H54 (cell line): ENCODE measurements around the gene ZNRF1.

Source experiments
- DNase-seq: peaks from one replicate; pipeline ENCODE4 v3.0.0; 2011; ENCODE audit warnings: low spot score, mixed read lengths; ENCODE audit not compliant: insufficient read length
- FAIRE-seq: peaks from 3 replicates; lab custom pipeline; 2011; peaks lifted over from hg19 to GRCh38; lab: Jason Lieb, UNC
- POLR2A ChIP-seq: IDR thresholded peaks from 2 replicates; pipeline ENCODE4 v1.6.1; 2011; ENCODE audit warnings: low read depth, mild to moderate bottlenecking, low read length

ZNRF1 gene

GRCh38 chr16:75048054-75048453 is 49.2 kb downstream of the ZNRF1 start:
- no peak for TF ChIP-seq POLR2A
- no peak for FAIRE-seq
- no peak for DNase-seq

- DNase-seq, result no peak
- TF ChIP-seq POLR2A, result no peak
- no peak for FAIRE-seq
Measured at GRCh38 chr16:75048530-75048929, 49.7 kb downstream of the ZNRF1 start.

DNA sequence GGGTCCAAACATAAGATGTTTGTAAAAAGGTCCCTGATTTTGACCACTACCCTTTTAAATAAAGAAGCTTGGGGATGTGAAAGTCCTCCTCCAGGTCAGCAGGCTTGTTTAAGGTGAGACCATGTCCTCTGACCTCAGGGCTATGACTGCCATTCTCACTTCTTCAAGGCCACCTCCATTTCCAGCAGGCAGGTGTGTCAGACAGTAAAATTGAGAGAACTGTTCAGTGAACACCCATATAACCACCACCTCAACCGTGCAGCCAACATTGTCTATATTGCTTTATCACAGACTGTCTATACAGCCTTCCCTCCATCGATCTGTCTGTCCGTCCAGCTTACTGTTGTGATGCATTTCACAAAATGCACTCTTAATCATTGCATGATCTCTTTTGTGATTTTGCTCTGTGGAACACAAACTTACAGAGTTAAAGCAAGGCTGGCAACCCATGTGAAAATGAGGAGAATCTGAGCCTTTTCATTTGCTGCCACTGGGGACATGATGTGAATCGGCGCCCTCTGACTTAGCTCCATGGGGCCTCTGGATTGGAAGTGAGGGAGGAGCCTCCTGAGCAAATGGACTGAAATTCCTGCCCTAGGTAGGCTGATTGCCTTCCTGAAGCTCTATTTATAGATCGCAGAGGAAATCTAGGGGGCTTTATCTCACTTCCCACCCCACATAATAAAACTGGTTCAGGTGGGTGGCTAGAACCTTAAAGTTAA is 53.8 kb downstream of the ZNRF1 start:
- no peak for FAIRE-seq
- DNase-seq, result no peak
- no peak for TF ChIP-seq POLR2A

GRCh38 chr16:75053791-75054555 is 55.1 kb downstream of the ZNRF1 start:
- no peak for FAIRE-seq
- TF ChIP-seq POLR2A, result no peak
- no peak for DNase-seq

GRCh38 chr16:75054556-75054947 is 55.7 kb downstream of the ZNRF1 start:
- no peak for TF ChIP-seq POLR2A
- no peak for FAIRE-seq
- no peak for DNase-seq

GRCh38 chr16:75058806-75059205 is 60.0 kb downstream of the ZNRF1 start:
- FAIRE-seq (no peak), DNase-seq (no peak)
- TF ChIP-seq POLR2A, result no peak

DNA sequence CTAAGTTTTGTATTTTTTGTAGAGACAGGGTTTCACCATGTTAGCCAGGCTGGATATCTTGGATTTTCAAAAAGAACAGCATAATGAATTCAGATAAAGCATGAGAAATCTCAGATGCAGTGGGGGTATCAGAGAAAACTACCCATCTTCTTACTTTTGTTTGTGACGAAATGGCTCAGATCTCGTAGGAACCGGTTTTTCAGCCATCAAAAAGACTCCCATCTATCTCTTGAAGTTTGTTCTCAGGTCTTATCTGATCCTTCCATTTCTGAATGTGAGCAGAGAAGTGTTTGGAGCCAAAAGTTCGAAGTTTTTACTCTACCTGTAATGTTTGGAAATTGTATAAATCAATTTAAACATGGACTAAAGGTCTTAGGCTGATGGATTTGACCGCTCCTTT is 60.6 kb downstream of the ZNRF1 start:
- no peak for TF ChIP-seq POLR2A
- FAIRE-seq, result no peak
- DNase-seq, result no peak

DNA sequence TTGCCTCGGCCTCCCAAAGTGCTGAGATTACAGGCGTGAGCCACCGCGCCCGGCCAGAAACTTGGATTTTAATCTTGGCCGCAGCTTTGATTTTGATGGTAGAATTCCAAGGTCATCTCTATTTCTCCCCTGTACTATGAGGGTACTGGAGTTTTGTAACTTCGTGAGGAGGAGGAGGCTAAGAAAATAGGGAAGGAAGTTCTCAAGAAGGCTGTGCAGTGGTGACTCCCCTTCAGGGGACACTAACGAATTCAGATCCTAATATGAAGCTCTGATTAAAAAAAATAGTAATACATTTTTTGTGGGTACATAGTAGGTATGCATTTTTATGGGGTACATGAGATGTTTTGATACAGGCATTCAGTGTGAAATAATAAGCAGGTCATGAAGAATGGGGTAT is 61.9 kb downstream of the ZNRF1 start:
- TF ChIP-seq POLR2A, result no peak
- FAIRE-seq (no peak), DNase-seq (no peak)

GRCh38 chr16:75061669-75062068 is 62.8 kb downstream of the ZNRF1 start:
- TF ChIP-seq POLR2A, result no peak
- DNase-seq, result no peak
- FAIRE-seq, result no peak

DNA sequence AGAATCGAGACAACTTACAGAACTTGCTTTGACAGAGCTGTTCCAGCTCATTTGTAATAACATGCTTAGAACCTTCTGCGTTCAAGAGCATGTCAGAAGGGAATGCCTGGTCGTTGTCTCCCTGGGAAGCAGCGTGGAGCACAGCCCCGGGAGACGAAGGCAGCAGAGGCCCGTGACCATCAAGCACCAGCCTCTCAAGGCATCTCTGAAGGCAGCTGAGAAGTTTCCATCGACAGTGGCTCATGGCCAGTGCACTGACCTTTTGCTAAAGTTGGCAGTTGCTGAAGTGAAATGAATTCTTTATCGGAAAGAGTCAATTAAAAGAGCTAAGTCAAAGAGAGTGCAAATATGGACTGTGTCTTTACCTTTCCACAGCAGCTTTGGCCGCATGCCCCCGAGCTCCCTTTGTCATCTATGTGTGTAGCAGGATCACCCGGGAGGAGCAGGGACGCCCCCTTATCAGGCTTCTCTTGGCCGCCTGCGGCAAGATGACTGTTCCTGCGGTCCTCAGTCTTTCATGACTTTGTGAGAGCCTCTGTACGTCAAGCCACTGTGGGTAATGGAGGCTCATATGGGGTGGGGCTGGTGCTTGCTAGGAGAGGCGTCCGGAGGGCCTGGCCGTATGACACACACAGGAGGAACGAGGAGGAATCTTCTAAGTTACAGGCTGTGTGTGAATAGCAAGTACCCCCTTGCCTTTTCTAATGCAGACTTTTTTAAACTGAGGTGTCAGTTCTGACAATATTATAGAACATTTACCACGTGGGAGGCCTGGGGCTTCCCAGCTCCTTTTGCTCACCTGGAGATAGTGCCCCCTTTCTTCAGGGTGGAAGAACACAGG is 63.5 kb downstream of the ZNRF1 start:
- DNase-seq (no peak), FAIRE-seq (no peak)
- no peak for TF ChIP-seq POLR2A

DNA sequence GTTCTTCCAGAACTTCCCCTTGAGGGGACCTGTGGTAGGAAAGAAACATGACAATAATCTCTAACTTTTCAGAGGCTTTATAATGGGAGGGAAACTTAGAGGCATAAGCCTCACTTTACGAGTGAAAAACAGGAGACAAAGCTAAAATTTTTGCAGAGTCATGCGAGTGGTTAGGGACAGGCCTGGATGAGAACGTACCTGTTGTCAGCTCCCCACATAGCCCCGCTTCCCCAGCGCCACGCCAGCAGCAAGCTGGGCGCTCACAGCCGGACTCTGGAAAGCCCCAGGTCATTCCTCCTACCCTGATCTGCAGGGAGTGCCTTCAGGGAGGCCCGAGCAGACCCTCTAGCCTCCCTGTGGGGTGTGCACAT is 64.1 kb downstream of the ZNRF1 start:
- no peak for TF ChIP-seq POLR2A
- DNase-seq, result no peak
- FAIRE-seq, result no peak

DNA sequence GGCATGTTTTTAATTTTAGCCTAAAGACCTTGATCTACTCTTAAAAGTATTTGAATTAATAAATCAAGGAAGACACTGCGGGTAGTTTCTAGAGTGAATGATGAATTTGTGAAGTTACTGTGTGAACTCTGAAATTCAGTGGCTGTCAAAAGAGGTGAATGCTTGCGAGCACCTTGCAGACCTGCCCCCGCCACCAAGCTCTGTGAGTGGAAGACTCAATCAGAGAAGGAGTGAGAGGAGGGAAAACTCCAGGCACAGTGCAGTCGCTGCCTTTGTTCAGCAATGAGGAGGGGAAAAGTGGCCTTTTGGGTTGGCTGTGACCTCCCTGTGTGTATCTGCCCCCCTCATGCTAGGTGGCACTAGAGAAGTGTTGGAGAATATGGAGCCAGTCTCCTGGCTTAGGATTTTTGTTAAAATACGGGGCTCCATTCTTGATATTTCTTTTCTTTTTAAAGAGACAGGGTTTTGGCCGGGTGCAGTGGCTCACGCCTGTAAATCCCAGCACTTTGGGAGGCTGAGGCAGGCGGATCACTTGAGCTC is 64.8 kb downstream of the ZNRF1 start:
- no peak for TF ChIP-seq POLR2A
- FAIRE-seq, result no peak
- DNase-seq, result no peak

- DNase-seq (no peak), FAIRE-seq (no peak)
- no peak for TF ChIP-seq POLR2A
Measured at GRCh38 chr16:75064403-75065148, 65.8 kb downstream of the ZNRF1 start.
